HCT116 (cell line): Measurements from ENCODE around the gene NELL1. TPM values are rescaled to one million over a fixed set of nuclear protein-coding genes. Genes with fewer than 3 reads are reported as not detected.

Source experiments
- ATAC-seq: fragments of 200-7000 bp; cut with Tn5 transposase; 2 replicates; pipeline ENCODE4 v1.9.1; 2020; ENCODE audit warnings: mild to moderate bottlenecking, moderate library complexity
- BruUV-seq: library from RNA; stranded (reverse); fragments of 400-500 nt; replicated peaks from 2 replicates; lab custom pipeline; 2021; lab: Mats Ljungman, UMichigan
- CTCF ChIA-PET: fragments of 300-600 bp; sonication (Branson Sonifier 250); formaldehyde crosslinking; loops from one replicate; lab custom pipeline; 2021; ENCODE audit warnings: antibody characterized with exemption; lab: Charles Lee
- POLR2A ChIA-PET: fragments of 300-600, 350-600 bp; sonication (Branson Sonifier 250); formaldehyde crosslinking; loops from one replicate; lab custom pipeline; 2021; ENCODE audit warnings: antibody characterized with exemption; lab: Charles Lee
- RAD21 ChIA-PET, 2 experiments: fragments of 300-600 bp; sonication (Branson Sonifier 250); formaldehyde crosslinking; loops; one replicate each; lab custom pipeline; 2023; ENCODE audit warnings: low total read pairs in 2 of 2; ENCODE audit not compliant: uncharacterized antibody in 2 of 2, unreplicated experiment in 2 of 2, low non-redundant PET in 1 of 2; lab: Charles Lee
- DNase-seq: peaks from one replicate; pipeline ENCODE4 v3.0.0-alpha.2; 2010; ENCODE audit warnings: low read depth, low spot score
- H2AFZ ChIP-seq: fragments of 200-600 bp; shearing (Covaris generic), sonication (generic); 2 replicates; pipeline ENCODE4 v1.6.1; 2017; ENCODE audit warnings: low read depth, mixed run types, mixed read lengths, antibody characterized with exemption, low read length; ENCODE audit not compliant: poor library complexity, severe bottlenecking
- H3K27ac ChIP-seq: 2 replicates; pipeline ENCODE4 v1.5.1; 2012; ENCODE audit warnings: low read depth, low read length
- H3K27me3 ChIP-seq: fragments of 200-600 bp; sonication (generic); 2 replicates; pipeline ENCODE4 v1.6.1; 2016; ENCODE audit warnings: mixed run types, low read length, mixed read lengths; ENCODE audit not compliant: insufficient read depth
- H3K36me3 ChIP-seq, 2 experiments: fragments of 200-500 bp in 1 of 2; fragments of 200-600 bp in 1 of 2; sonication (Bioruptor generic) in 1 of 2; sonication (generic) in 1 of 2; 2 replicates each; pipeline versions ENCODE4 v1.5.1 to v1.6.1; 2014 to 2016; ENCODE audit warnings: low read length in 2 of 2, inconsistent platforms in 1 of 2, mixed read lengths in 1 of 2, mixed run types in 1 of 2; ENCODE audit not compliant: insufficient read depth in 2 of 2, control insufficient read depth in 1 of 2
- H3K4me1 ChIP-seq, 2 experiments: fragments of 200-600 bp in 1 of 2; sonication (generic) in 1 of 2; 2 replicates each; pipeline versions ENCODE4 v1.5.1 to v1.6.1; 2012 to 2017; ENCODE audit warnings: low read length in 2 of 2, inconsistent platforms in 1 of 2, mild to moderate bottlenecking in 1 of 2, mixed read lengths in 1 of 2, mixed run types in 1 of 2, moderate library complexity in 1 of 2; ENCODE audit not compliant: insufficient read depth in 2 of 2, control insufficient read depth in 1 of 2
- H3K4me2 ChIP-seq: fragments of 200-600 bp; sonication (generic); 2 replicates; pipeline ENCODE4 v1.6.1; 2017; ENCODE audit warnings: mixed run types, low read length, mixed read lengths
- H3K4me3 ChIP-seq, 2 experiments: fragments of 200-600 bp in 1 of 2; sonication (generic) in 1 of 2; replicated peaks in 1 of 2; 2 replicates each; pipeline ENCODE4 v1.5.1; 2011 to 2016; ENCODE audit warnings: low read length in 2 of 2, control low read depth in 1 of 2, low read depth in 1 of 2, mild to moderate bottlenecking in 1 of 2, mixed read lengths in 1 of 2, mixed run types in 1 of 2
- H3K79me2 ChIP-seq: fragments of 200-600 bp; sonication (generic); 2 replicates; pipeline ENCODE4 v1.6.1; 2017; ENCODE audit warnings: mild to moderate bottlenecking, mixed run types, low read length, moderate library complexity, mixed read lengths; ENCODE audit not compliant: insufficient read depth
- H3K9ac ChIP-seq: fragments of 200-600 bp; sonication (generic); 2 replicates; pipeline ENCODE4 v1.6.1; 2016; ENCODE audit warnings: low read length, mixed read lengths
- H3K9me2 ChIP-seq: fragments of 200-600 bp; sonication (generic), shearing (Covaris generic); 2 replicates; pipeline ENCODE4 v1.6.1; 2017; ENCODE audit warnings: mixed run types, mild to moderate bottlenecking, moderate library complexity; ENCODE audit not compliant: insufficient read depth
- H3K9me3 ChIP-seq, 2 experiments: fragments of 200-500 bp in 1 of 2; fragments of 200-600 bp in 1 of 2; sonication (Bioruptor generic) in 1 of 2; sonication (generic) in 1 of 2; 2 replicates each; pipeline ENCODE4 v1.6.1; 2014 to 2017; ENCODE audit warnings: low read length in 2 of 2, mixed read lengths in 2 of 2, inconsistent platforms in 1 of 2, low read depth in 1 of 2, mild to moderate bottlenecking in 1 of 2, mixed run types in 1 of 2, moderate library complexity in 1 of 2; ENCODE audit not compliant: control insufficient read depth in 1 of 2, insufficient read depth in 1 of 2
- H4K20me1 ChIP-seq: fragments of 200-600 bp; sonication (generic), shearing (Covaris generic); 2 replicates; pipeline ENCODE4 v1.6.1; 2017; ENCODE audit warnings: mixed run types, mild to moderate bottlenecking, moderate library complexity; ENCODE audit not compliant: insufficient read depth
- CTCF ChIP-seq, 3 experiments: fragments of 200-600 bp in 1 of 3; sonication (generic) in 1 of 3; IDR thresholded peaks in 2 of 3; conservative IDR thresholded peaks in 1 of 3; 2 replicates each; pipeline ENCODE4 v1.5.1; 2012 to 2017; ENCODE audit warnings: low read depth in 2 of 3, low read length in 2 of 3, antibody characterized with exemption in 1 of 3, borderline replicate concordance in 1 of 3, control low read depth in 1 of 3, mild to moderate bottlenecking in 1 of 3, mixed read lengths in 1 of 3, mixed run types in 1 of 3, moderate library complexity in 1 of 3; ENCODE audit not compliant: insufficient read depth in 1 of 3
- EZH2 ChIP-seq: fragments of 200-600 bp; sonication (generic); IDR thresholded peaks from 2 replicates; pipeline ENCODE4 v1.6.1; 2017; ENCODE audit warnings: antibody characterized with exemption, mixed run types
- SIN3A ChIP-seq: IDR thresholded peaks from 2 replicates; pipeline ENCODE4 v1.6.1; 2012; ENCODE audit warnings: low read depth
- ZFX ChIP-seq: fragments of 450-650 bp; IDR thresholded peaks from 2 replicates; pipeline ENCODE4 v1.6.1; 2017
- intact Hi-C: fragments of 100-400 bp; cut with micrococcal nuclease; formaldehyde crosslinking; loops from 2 replicates; pipeline ENCODE4 v1.10.0; 2022
- total RNA-seq: library from RNA; stranded (reverse); gene quantifications from one replicate; pipeline ENCODE4 v1.2.1, GENCODE V29; 2021; ENCODE audit not compliant: unreplicated experiment

Gene NELL1
- total RNA-seq, 1 experiment from 2014 or later = not detected

GRCh38 chr11:21177379-21177778, 508.0 kb downstream of the NELL1 start:
- H3K9me3 ChIP-seq = peaks cover 8 to 37% of the 10 kb centered on the region in 2 experiments; a peak in 2 of 4 replicates
- intact Hi-C loops = no loop called here

GRCh38 chr11:21179770-21180169, 510.4 kb downstream of the NELL1 start:
- RAD21 ChIA-PET = no interaction called here
- Histone ChIP-seq H3K9me3 (peaks cover 3 to 23% of the 10 kb centered on the region in 2 experiments; a peak in 2 of 4 replicates), H3K9ac (no peak overlapping the region), H4K20me1 (no peaks in the 10 kb centered on the region; the same call in 1 of the 2 replicates), H3K36me3 (no peaks in the 10 kb centered on the region), H3K27ac (no peak overlapping the region), H3K4me3 (no peak overlapping the region), H2AFZ (no peak overlapping the region), H3K27me3 (no peaks in the 10 kb centered on the region), H3K4me2 (no peak overlapping the region), H3K79me2 (no peaks in the 10 kb centered on the region), H3K4me1 (no peaks in the 10 kb centered on the region), H3K9me2 (no peaks in the 10 kb centered on the region)
- no peak for TF ChIP-seq SIN3A
- POLR2A ChIA-PET = no interaction called here
- no TSS peak for BruUV-seq
- intact Hi-C loops = no loop called here
- CTCF ChIA-PET = no interaction called here
- no peak for DNase-seq
- no peak for ATAC-seq

More at GRCh38 chr11:21177379-21177778, 508.0 kb downstream of the NELL1 start:
- H3K9me2 ChIP-seq = no peaks in the 10 kb centered on the region
- H4K20me1 ChIP-seq = no peaks in the 10 kb centered on the region; the same call in 1 of the 2 replicates
- H3K36me3 ChIP-seq = no peaks in the 10 kb centered on the region
- H3K4me1 ChIP-seq = no peaks in the 10 kb centered on the region
- H3K27me3 ChIP-seq = no peaks in the 10 kb centered on the region
- no peak overlapping the region for H3K27ac ChIP-seq
- H3K9ac ChIP-seq = no peak overlapping the region
- POLR2A ChIA-PET = no interaction called here
- DNase-seq (no peak), ATAC-seq (no peak)
- no peak overlapping the region for H3K4me2 ChIP-seq
- H3K4me3 ChIP-seq = no peak overlapping the region
- RAD21 ChIA-PET = no interaction called here
- TF ChIP-seq ZFX (no peak), CTCF (IDR thresholded peaks at IDR 0.05 in 2 of 3, conservative IDR thresholded peaks at IDR 0.05 in 1 of 3; ENCODE audit: borderline replicate concordance in 1 of 3, insufficient read depth in 1 of 3, low read depth in 2 of 3, low read length in 2 of 3) (no peak), EZH2 (no peak)
- CTCF ChIA-PET = no interaction called here
- no peaks in the 10 kb centered on the region for H3K79me2 ChIP-seq
- H2AFZ ChIP-seq = no peak overlapping the region
- BruUV-seq = no TSS peak
